ENCODE measurements around the gene SLC12A7. TPM values are rescaled to one million over a fixed set of nuclear protein-coding genes. Genes with fewer than 3 reads are reported as not detected.
A peak's percentile ranks its signal among the peaks of the same experiment; 100 is the strongest.

Gene SLC12A7
- total RNA-seq, 1 experiment from 2014 or later: 28.1 TPM

DNA sequence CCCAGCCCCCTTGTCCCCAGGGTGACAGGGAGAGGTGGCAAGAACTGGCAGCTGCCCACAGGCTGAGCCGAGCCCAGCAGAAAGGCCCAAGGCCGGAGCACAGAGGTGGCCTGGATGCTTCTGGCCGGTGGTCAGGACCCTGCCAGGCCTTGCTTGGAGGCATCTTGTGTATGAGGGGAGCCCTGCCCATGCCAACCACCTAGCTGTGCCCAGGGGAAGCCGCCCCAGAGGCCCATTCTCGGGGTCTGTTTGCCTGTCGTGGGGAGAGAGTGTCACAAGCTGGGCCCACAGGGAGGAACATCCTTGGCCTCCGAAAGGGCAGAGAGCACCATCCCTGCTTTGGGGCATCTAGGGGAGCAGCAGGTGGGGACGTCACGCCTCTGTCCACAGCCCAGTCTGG is 93.3 kb downstream of the SLC12A7 start:
- POLR2A ChIA-PET: no interaction called here
- Mint-ChIP-seq H3K27me3 (ENCODE audit: low read depth) (no peaks in the 10 kb centered on the region), H3K4me1 (peaks cover 4% of the 10 kb centered on the region; the same call in 1 of the 2 replicates), H3K9me3 (no peaks in the 10 kb centered on the region), H3K36me3 (no peaks in the 10 kb centered on the region), H3K4me3 (no peak overlapping the region), H3K27ac (peak overlapping the region; percentile 68; the same call in 1 of the 2 replicates)
- CTCF ChIA-PET: interaction anchor here (1.0 to 3.7 kb wide), 4 partner anchors 9 to 95 kb away, joined by 3 to 38 read pairs (median 6); partner anchors contain the start of gene NKD2
- TF ChIP-seq TCF7 (CRISPR knock-in tag; IDR thresholded peaks at IDR 0.05; ENCODE audit: low read depth) (no peak), E2F1 (CRISPR knock-in tag; IDR thresholded peaks at IDR 0.05) (no peak), ATF6 (CRISPR knock-in tag; IDR thresholded peaks at IDR 0.05) (no peak), USF2 (CRISPR knock-in tag; IDR thresholded peaks at IDR 0.05) (no peak), IRF1 (CRISPR knock-in tag; IDR thresholded peaks at IDR 0.05) (no peak), TEAD1 (CRISPR knock-in tag; IDR thresholded peaks at IDR 0.05) (no peak), E2F4 (CRISPR knock-in tag; IDR thresholded peaks at IDR 0.05; ENCODE audit: borderline replicate concordance, low read depth) (no peak), NR3C1 (CRISPR knock-in tag; conservative IDR thresholded peaks at IDR 0.05; ENCODE audit: low read depth) (no peak), MXD4 (CRISPR knock-in tag; IDR thresholded peaks at IDR 0.05; ENCODE audit: borderline replicate concordance) (no peak), IRF2 (CRISPR knock-in tag; IDR thresholded peaks at IDR 0.05; ENCODE audit: borderline replicate concordance, low read depth) (no peak)
- TF ChIP-seq, protein P1, sequence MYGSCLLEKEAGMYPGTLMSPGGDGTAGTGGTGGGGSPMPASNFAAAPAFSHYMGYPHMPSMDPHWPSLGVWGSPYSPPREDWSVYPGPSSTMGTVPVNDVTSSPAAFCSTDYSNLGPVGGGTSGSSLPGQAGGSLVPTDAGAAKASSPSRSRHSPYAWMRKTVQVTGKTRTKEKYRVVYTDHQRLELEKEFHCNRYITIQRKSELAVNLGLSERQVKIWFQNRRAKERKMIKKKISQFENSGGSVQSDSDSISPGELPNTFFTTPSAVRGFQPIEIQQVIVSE (CRISPR knock-in tag; IDR thresholded peaks at IDR 0.05; ENCODE audit: borderline replicate concordance): no peak
- TF ChIP-seq, protein P2, sequence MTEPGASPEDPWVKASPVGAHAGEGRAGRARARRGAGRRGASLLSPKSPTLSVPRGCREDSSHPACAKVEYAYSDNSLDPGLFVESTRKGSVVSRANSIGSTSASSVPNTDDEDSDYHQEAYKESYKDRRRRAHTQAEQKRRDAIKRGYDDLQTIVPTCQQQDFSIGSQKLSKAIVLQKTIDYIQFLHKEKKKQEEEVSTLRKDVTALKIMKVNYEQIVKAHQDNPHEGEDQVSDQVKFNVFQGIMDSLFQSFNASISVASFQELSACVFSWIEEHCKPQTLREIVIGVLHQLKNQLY (CRISPR knock-in tag; IDR thresholded peaks at IDR 0.05): no peak
- TF ChIP-seq, protein P3, sequence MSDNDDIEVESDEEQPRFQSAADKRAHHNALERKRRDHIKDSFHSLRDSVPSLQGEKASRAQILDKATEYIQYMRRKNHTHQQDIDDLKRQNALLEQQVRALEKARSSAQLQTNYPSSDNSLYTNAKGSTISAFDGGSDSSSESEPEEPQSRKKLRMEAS (CRISPR knock-in tag; IDR thresholded peaks at IDR 0.05): no peak
- TF ChIP-seq, protein P4, sequence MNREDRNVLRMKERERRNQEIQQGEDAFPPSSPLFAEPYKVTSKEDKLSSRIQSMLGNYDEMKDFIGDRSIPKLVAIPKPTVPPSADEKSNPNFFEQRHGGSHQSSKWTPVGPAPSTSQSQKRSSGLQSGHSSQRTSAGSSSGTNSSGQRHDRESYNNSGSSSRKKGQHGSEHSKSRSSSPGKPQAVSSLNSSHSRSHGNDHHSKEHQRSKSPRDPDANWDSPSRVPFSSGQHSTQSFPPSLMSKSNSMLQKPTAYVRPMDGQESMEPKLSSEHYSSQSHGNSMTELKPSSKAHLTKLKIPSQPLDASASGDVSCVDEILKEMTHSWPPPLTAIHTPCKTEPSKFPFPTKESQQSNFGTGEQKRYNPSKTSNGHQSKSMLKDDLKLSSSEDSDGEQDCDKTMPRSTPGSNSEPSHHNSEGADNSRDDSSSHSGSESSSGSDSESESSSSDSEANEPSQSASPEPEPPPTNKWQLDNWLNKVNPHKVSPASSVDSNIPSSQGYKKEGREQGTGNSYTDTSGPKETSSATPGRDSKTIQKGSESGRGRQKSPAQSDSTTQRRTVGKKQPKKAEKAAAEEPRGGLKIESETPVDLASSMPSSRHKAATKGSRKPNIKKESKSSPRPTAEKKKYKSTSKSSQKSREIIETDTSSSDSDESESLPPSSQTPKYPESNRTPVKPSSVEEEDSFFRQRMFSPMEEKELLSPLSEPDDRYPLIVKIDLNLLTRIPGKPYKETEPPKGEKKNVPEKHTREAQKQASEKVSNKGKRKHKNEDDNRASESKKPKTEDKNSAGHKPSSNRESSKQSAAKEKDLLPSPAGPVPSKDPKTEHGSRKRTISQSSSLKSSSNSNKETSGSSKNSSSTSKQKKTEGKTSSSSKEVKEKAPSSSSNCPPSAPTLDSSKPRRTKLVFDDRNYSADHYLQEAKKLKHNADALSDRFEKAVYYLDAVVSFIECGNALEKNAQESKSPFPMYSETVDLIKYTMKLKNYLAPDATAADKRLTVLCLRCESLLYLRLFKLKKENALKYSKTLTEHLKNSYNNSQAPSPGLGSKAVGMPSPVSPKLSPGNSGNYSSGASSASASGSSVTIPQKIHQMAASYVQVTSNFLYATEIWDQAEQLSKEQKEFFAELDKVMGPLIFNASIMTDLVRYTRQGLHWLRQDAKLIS (CRISPR knock-in tag; IDR thresholded peaks at IDR 0.05; ENCODE audit: borderline replicate concordance): no peak
- ATAC-seq (no peak), DNase-seq (ENCODE audit: low spot score) (no peak)
